Brain microvascular endothelial cell (primary cell): Measurements from ENCODE around the gene RRP12.

ENCODE experiments used
- DNase-seq: peaks from one replicate; pipeline ENCODE4 v3.0.0-alpha.2; 2020
- H3K27ac ChIP-seq: fragments of 250-450 bp; sonication (Bioruptor Pico); 2 replicates; pipeline ENCODE4 v1.5.1; 2020; ENCODE audit warnings: mild to moderate bottlenecking, moderate library complexity
- H3K27me3 ChIP-seq: fragments of 250-450 bp; sonication (Bioruptor Pico); replicated peaks from 2 replicates; pipeline ENCODE4 v1.5.1; 2020; ENCODE audit warnings: mild to moderate bottlenecking
- H3K36me3 ChIP-seq: fragments of 250-450 bp; sonication (Bioruptor Pico); replicated peaks from 2 replicates; pipeline ENCODE4 v1.5.1; 2020; ENCODE audit warnings: mild to moderate bottlenecking
- H3K4me3 ChIP-seq: 2 replicates; pipeline ENCODE4 v1.5.1; 2011; ENCODE audit warnings: low read depth, mild to moderate bottlenecking, control low read depth, low read length, moderate library complexity
- in situ Hi-C: cut with HindIII; loops from 2 replicates; pipeline ENCODE4 v1.10.0; 2017; ENCODE audit warnings: low sequenced_read_pairs, low pct_ligation_motif_present
- TF ChIP-seq, protein P1 (sequence below): IDR thresholded peaks from 2 replicates; pipeline ENCODE4 v1.5.1; 2011; ENCODE audit warnings: low read depth, mild to moderate bottlenecking, moderate library complexity, low read length, control low read depth, inconsistent platforms; ENCODE audit errors: missing control alignments

Gene RRP12

DNA sequence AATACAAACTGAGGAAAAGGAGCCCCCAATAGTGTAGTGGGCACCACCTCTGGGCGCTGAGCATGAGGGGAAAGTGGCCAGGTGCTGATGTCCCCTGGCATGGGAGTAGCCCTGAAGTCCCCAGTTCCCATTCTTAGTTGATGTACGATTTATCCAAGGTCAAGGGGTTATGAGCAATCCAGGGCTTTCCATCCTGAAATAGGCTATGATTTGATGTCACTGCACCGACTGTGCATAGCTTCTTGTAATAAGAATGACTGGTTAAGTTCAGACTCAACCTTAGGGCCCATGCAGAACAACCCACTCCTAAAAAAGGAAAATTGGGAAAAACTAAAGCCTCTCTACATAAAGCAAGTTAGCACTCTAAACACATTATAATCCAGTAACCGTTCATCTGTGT, 77.6 kb downstream of the RRP12 start:
- H3K27ac ChIP-seq, result no peak overlapping the region
- no peak overlapping the region for H3K4me3 ChIP-seq
- in situ Hi-C loops, result no loop called here
- DNase-seq, result no peak
- H3K27me3 ChIP-seq, result peaks cover 5% of the 10 kb centered on the region
- H3K36me3 ChIP-seq, result no peaks in the 10 kb centered on the region
- TF ChIP-seq, protein P1, sequence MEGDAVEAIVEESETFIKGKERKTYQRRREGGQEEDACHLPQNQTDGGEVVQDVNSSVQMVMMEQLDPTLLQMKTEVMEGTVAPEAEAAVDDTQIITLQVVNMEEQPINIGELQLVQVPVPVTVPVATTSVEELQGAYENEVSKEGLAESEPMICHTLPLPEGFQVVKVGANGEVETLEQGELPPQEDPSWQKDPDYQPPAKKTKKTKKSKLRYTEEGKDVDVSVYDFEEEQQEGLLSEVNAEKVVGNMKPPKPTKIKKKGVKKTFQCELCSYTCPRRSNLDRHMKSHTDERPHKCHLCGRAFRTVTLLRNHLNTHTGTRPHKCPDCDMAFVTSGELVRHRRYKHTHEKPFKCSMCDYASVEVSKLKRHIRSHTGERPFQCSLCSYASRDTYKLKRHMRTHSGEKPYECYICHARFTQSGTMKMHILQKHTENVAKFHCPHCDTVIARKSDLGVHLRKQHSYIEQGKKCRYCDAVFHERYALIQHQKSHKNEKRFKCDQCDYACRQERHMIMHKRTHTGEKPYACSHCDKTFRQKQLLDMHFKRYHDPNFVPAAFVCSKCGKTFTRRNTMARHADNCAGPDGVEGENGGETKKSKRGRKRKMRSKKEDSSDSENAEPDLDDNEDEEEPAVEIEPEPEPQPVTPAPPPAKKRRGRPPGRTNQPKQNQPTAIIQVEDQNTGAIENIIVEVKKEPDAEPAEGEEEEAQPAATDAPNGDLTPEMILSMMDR, result no peak

DNA sequence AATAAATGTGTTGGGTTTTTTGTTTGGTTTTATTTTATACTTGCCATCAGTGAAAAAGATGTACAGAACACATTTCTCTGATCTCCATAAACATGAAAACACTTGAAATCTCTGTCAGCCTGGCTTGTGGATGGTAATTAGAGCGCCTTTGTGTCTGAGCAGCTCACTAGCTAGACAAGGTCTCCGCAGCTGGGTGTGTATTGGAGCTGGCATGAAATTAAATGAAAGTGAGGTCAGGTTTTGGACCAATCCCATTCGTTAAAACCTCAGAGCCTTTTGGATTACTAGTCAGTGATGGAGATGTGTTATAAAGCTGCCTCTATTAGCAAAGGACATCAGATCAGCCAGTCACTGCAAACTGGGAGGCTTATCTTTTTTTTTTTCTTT, 79.3 kb downstream of the RRP12 start:
- no peak overlapping the region for H3K4me3 ChIP-seq
- in situ Hi-C loops, result no loop called here

DNA sequence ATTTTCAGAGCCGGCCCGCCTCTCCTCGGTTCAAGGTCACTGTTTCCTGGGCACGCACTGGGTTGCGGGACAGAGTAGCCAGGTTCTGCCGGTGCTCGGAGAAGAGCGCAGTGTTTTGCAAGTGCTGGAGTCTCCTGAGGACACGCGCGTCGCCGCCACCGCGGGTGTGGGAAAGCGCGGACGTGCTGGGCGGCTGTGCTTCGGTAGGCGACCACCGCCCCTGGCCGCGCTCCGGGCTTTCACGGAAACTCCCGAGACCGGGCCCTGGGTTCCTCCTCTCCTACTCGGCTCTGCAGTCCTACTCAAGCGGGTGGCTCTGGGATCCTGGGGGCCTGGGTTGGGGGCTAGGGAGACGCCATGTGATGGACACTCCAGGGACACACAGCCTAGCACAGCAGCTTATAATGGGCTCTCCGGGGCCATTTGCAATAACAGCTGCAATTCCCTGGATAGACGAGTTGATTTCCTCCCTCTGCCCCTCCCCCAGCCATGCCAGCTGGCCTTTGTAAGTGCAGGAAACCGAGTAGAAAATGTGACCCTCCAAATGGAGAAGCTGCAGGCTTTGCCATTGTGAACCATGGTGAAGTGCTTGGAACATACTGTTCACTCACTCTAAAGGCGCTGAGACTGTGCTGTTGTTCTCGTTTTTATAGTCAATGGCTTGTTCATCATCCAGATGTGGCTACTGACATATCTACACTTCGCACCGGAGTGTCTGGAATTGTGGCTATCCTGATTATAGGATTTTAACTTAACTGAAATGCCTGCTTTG, 79.9 kb downstream of the RRP12 start:
- H3K27ac ChIP-seq, result no peak overlapping the region
- in situ Hi-C loops, result no loop called here
- no peaks in the 10 kb centered on the region for H3K36me3 ChIP-seq
- H3K27me3 ChIP-seq, result peaks cover 5% of the 10 kb centered on the region
- H3K4me3 ChIP-seq, result peak overlapping the region; percentile 15
- no peak for DNase-seq
- TF ChIP-seq, protein P1, result no peak

More for the DNA sequence above, 79.3 kb downstream of the RRP12 start:
- TF ChIP-seq, protein P1, result no peak
- no peak for DNase-seq
- no peaks in the 10 kb centered on the region for H3K36me3 ChIP-seq
- no peak overlapping the region for H3K27ac ChIP-seq
- peaks cover 5% of the 10 kb centered on the region for H3K27me3 ChIP-seq

DNA sequence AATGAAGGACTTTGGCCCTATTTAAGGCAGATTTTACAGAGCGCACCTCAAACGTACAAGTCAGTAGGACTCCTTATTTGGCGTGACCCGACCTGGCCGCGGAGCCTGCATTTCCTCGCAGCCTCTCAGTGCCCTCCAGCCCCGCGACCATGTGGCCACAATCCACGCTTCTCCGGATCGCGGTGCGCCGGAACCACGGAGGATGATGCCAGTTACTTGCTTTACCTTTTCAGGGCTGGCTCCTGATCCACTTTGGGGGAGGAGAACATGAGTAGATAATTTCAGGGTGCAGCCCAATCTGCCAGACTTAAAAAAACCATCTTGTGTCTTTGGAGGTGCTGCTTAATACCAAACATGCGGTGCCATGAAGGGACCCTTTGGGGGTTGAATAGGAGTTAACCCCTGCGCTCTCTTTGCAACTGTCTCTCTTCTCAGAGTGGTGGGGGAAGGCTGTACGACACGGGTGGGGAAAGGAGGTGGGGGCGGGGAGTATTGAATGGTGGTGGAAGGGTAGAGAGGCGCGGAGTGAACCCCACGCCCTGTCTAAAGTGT, 80.6 kb downstream of the RRP12 start:
- no peaks in the 10 kb centered on the region for H3K36me3 ChIP-seq
- in situ Hi-C loops, result no loop called here
- H3K27ac ChIP-seq, result no peak overlapping the region
- H3K4me3 ChIP-seq, result peak overlapping the region; percentile 76
- DNase-seq, result no peak
- TF ChIP-seq, protein P1, result no peak
- H3K27me3 ChIP-seq, result peaks cover 5% of the 10 kb centered on the region

DNA sequence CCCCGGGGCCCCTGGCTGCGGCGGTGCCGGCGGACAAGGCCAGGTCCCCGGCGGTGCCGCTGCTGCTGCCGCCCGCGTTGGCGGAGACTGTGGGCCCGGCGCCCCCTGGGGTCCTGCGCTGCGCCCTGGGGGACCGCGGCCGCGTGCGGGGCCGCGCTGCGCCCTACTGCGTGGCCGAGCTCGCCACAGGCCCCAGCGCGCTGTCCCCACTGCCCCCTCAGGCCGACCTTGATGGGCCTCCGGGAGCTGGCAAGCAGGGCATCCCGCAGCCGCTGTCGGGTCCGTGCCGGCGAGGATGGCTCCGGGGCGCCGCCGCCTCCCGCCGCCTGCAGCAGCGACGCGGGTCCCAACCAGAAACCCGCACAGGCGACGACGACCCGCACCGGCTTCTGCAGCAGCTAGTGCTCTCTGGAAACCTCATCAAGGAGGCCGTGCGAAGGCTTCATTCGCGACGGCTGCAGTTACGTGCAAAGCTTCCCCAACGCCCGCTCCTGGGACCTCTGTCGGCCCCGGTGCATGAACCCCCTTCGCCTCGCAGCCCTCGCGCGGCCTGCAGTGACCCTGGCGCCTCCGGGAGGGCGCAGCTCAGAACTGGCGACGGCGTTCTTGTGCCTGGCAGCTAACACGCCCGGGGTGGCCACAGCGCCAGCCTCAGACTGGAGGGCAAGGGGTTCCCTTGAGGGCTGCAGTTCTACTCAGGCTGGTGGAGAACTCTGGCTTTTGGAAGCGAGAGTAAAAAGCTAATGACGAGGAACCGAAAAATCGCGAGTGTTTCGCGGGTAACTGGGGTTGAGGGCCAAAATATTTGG, 81.3 kb downstream of the RRP12 start:
- TF ChIP-seq, protein P1, result peak; percentile 11
- Histone ChIP-seq H3K27me3 (peaks cover 5% of the 10 kb centered on the region), H3K4me3 (peak overlapping the region; percentile 76), H3K36me3 (no peaks in the 10 kb centered on the region), H3K27ac (no peak overlapping the region)
- in situ Hi-C loops, result no loop called here
- DNase-seq, result no peak
